NCI-H1092 (cell line): ENCODE measurements around the gene GTSF1L.

Source experiments
- DNase-seq: peaks from one replicate; lab custom pipeline; 2025; lab: John Stamatoyannopoulos, UW

Gene GTSF1L

DNA sequence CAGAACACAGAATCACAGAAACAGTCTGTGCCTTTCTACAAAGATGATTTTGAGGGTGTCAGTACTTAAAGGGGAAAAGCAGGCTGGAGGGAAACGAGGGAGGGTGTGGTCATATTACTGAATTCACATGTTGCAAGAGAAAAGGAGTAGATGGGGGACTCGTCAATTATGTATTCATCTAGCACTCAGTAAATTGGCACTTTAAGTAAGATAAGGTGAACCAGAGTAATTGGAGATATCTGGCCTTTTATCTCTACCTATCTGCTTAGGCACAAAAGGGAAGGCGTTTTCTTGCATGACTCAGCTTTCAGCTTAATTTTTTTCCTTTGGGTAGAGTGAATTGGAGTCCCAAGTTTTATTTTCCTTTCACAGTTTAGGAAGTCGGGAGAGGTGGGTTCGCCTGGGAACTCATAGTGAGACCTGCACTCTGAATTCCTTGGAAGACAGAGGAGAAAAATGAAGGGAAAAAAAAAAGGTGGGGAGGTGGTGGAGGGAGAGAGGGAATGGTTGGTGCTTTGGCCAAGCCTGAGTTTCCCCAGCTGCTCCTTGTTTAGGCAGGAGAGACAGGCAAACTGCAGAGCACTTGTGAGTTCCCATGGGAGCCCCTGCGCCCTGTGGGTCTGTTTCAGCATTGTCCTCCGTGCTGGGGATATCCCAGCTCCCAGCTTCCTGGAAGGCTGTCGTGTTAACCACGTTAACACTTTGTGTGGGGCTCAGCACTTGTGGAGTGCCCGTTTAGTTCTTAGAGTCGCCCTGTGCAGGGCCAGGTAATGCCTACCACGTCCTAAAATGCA lies 19.7 kb upstream of the GTSF1L start:
- DNase-seq, result peak; percentile 76

DNA sequence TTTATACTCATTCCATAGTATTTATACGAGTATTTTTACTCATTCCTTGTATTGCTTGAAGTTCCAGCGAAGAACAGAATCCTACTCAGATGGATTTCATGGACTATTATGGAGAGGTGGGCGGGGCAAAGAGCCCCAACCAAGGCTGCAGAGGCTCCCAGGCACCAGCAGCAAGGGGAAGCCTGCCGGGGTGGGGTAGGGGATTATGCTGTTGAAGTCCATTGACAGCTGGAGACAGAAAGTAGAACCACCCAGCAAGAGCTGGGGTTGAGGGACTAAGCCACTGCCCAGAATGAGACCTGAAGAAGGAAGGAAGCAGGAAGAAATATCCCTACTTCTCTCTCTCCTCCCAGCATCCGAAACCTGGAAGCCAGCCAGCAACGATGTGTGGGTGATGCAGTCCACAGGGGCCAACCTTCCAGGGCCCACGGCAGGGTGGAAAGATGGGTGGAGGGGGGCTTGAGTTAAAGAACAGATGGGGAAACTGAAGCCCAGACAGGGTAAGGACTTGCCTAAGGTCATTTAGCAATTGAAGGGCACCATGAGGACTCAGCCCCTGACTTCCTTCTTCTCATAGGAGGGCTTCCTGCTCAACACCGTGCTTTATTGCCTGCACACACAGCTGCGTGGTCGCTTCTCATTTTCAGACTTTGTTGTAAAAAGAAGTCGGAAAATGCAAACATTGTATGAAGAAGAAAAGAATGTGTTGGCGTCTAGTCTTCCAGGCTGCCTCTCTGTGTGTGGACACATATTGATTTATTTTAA lies 18.3 kb upstream of the GTSF1L start:
- DNase-seq, result no peak

DNA sequence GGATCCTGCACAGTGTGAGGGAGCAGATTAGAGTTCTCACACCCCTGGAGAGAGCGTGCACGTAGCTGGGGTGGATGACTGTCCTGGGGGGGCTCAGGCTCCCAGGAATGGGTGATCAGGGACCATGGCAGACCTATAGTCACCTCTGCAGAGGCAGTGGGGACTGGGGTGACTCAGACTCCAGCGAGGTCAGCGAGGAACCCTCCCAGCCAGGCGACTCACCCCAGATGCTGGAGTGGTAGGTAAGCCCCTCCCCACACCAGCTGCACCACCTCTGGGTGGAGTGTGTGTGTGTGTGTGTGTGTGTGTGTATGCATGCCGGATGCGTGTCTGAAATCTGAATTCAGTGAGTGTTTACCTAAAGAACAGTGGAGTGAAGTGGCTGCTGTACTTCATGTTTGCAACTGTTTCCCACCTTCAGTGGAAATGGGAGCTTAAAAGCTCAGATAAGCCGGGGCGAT lies 17.4 kb upstream of the GTSF1L start:
- DNase-seq, result no peak

DNA sequence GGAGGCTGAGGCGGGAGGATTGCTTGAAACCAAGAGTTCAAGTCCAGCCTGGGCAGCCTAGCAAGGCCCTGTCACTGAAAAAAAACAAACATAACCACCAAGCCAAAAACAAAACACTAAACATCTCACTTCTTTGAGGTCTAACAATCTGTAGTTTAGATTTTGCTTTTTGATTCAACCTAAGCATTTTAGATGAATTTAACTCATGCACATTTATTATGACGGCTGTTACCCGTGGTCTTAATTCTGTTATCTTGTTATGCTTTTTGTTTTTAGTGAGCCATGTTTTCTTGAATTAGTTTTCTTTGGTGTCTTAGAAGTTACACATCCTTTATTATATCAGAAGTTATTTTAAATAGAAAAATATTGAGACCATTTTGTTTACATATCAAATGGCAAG lies 13.8 kb upstream of the GTSF1L start:
- DNase-seq, result no peak

DNA sequence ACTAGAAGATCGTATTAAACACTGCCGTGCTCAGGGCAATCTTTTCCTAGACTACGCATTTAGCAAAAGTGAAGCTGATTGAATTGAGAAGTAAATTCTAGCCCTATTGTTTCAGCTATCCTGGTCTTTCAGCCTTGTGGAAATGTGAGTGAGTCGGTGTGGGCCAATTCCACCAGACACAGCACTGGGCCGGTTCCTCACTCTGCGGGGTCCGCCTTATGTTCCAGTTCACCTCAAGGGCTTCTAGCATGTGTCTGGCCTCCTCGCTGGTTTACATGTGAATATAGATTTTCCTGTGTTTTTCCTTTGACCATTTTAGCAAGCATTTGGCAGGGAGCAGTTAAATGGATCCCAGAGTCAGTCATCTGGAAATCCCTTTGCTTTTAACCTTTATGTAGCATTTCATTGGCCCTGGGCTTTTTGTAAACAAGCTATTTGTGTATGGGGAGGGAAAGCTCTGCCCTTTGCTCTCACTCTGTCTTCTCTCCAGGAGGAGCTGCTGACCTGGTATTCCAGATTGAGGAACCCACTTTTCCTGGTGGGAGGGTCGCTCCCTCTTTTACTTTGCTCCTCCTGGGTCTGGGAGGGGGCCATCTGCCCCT lies 12.4 kb upstream of the GTSF1L start:
- no peak for DNase-seq

DNA sequence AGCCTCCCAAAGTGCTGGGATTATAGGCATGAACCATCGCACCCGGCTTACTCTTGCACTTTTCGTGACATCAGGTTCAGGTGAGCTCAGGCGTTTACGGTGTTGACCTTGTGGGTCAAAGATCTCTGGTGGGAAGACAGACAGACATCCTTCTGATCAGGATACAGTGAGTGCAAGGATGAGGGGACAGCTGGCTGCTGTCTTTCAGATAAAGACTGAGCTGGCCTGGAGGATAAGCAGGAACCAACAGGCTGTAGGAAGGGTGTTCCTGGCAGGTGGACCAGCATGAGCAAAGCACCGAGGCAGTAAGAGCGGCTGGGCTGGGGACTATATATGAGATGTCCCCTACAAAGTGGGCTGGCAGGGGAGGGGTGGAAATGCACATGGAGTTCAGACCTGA lies 11.1 kb upstream of the GTSF1L start:
- no peak for DNase-seq

DNA sequence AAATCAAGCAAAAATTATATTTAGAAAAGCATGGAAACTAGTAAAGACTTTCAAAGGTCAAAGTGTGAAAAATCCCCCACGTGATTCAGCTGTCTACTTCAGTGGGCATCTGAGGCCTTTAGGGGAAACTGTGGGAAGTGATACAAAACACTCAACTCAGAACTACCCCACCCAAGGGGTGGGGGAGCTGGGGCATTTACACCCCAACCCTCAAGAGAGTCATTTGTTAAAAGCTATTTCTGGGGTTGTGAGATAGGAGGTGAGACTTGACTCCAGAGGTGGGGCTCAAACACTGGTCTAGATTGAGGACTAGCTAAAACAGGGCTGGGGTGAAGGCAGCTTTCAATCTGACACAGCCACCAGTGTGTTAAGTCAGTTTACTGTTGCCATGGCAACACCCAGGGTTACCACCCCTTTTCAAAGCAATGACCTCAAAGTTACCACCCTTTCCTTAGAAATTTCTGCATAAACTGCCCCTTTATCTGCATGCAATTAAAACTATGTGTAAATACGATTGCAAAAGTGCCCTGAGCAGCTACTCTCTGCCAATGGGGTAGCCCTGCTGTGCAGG lies 9.9 kb upstream of the GTSF1L start:
- DNase-seq, result no peak

DNA sequence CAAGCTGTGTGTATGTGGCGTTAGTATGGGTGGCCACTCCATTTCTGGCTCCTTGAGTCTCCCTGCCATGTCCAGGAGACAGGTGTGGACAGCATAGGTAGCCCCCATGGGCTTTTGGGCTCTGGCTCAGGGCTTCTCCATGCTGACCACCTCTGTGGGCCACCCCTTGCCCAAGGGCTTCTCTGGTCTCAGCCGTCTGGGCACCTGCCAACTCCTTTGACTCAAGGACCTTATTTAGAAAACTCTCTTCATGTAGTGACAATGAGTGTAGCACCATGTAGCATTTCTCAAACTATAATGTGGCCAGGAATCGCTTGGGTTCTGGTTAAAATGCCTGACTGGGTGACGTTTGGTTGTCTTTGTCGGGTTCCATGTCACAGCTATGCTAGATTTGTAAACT lies 5.1 kb upstream of the GTSF1L start:
- DNase-seq, result no peak

DNA sequence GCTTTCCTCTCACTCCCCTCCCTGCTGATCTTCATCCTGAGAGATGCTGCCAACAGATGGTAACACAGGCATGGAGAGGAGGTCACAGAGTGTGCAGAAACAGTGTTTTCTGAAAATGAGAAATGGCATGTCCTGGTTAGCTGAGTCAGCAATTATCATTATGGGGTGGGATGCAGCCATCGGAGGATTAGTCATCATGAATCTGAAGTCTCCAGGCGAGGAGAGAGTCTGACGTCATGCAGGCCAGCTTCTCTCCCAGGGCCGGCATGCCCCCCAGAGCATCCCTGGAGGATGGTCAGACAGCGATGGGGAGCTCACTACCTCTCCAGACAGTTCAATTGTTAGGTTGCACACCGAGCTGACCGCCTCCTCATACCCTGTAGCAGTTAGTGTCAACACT lies 4.7 kb upstream of the GTSF1L start:
- no peak for DNase-seq

DNA sequence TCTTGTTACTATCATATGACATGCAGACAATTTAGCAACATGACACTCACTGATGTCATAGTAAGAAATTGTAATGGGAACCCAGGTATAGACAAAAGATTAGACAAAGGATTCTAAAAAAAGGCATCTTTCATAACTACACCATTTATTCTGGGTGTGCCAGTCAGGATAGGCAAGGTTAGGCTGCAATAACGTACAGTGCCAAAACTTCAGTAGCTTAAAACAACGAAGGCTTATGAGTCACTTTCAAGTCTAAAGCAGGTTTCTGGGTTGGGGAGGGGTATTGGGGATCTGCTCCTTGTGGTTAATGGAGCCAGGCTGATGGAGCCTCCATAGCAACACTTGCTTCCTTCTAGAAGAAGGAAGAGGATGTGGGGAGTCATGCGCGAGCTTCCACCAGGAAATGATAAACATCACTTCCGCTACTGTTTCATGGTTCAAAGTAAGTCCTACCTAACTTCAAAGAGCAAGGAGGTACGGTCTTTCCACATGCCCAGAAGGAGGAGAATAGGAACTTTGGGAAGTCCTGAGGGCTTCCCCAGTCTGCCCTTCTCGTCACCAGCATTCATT lies 2.0 kb upstream of the GTSF1L start:
- no peak for DNase-seq

DNA sequence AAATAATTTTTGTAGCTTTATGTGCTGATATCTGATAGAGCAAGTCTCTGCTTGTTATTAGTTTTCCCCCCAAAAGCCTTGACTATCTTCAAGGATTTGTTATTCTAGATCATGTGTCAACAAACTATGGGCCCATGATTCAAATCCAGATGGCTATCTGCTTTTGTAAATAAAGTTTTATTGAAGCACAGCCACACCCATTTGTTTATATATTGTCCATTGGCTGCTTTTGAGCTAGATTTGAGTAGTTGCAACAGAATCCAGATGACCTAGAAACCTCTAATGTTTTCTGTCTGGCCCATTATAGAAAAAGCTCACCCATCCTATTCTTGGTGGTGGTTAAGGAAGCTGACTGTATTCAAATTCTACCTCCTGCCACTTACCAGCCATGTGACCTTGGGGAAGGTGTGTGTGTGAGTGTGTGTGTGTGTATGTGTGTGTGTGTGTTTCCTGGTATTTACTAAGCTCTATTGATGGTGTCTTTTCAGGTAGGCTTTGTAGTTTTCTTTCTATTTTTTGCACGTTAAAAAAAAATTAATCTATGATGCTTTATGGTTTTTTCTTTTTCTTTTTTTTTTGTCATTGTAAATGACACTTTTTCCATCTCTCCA lies 1.3 kb upstream of the GTSF1L start:
- DNase-seq, result no peak

DNA sequence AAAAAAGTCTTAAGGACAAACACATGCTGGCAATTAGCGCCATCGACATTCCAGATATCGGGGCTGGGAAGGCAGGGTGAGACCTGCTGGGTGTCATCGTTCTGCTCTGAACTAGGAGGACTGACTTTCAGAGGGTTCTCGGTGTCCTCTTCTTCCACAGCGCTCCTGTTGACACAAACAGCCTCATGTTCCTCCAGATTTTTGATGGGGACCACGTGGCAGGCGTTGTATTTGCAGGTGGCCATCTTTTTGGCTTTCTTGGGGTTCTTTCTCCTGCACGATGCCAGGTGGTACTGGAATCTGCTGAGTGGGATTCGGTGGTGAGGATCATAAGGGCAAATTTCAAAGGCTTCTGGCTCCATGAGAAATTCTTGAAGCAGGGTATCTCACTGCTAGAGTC lies 469 bp downstream of the GTSF1L start:
- DNase-seq, result no peak

DNA sequence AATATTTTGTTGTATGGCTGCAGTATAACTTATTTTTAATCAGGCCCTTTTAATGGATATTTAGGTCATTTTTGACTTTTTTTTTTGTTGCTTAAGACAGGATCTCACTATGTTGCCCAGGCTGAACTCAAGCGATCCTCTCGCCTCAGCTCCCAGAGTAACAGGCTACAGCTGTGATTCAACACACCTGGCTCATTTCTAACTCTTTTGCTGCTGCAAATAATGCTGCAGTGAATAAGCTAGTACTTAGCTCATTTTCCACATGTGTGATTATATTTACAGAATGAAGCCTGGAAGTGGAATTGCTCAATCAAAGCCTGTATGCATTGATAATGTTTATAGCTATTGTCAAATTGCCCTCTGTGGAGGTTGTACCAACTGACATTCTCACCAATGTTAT lies 1.1 kb downstream of the GTSF1L start:
- DNase-seq, result no peak

DNA sequence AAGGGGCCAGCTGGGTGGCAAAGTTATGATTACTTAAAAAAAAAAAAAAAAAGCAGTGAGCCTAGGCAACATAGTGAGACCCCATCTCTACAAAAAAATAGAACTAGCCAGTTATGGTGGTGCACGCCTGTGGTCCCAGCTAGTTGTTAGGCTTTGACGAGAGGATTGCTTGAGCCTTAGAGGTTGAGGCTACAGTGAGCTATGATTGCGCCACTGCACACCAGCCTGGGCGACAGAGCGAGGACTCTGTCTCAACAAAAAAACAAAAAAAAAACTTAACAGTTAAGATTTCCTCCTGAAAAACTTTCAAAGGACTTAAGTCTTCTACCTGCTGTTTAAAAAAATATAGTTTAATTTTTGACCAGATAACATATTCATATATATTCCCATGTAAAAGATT lies 2.4 kb downstream of the GTSF1L start:
- no peak for DNase-seq

DNA sequence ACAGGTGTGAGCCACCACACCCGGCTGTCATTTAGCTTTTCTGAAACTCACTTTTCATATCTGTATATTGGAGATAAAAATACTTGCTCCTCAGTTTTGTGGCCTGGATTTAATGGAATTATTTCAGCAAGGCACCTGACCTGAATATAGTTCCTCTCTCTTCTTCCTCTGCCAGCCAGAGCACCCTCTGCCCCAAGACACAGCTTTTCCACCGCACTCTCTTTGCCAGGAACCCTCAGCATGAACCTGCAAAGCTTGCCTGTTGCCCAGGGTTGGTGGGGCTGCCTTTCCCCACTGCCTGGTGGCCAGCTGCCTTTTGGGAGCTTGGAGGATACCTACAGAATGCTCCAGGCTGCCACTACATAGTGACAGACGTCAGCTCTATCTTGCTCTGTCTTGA lies 3.1 kb downstream of the GTSF1L start:
- no peak for DNase-seq

DNA sequence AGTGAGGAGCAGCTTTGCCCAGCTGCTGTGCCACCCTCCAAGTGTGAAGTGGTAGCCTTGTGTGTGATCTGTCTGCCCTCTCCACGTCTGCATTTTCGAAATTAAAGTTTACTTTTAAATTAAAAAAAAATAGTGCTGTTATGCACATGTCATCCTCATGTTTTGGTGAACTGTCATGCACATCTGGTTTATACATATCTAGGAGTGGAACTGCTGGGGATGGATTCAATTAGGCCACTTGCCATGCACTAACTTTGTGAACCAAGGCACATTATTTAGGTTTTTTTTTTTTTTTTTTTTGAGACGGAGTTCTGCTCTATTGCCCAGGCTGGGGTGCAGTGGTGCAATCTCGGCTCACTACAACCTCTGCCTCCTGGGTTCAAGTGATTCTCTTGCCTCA lies 3.6 kb downstream of the GTSF1L start:
- DNase-seq, result no peak

DNA sequence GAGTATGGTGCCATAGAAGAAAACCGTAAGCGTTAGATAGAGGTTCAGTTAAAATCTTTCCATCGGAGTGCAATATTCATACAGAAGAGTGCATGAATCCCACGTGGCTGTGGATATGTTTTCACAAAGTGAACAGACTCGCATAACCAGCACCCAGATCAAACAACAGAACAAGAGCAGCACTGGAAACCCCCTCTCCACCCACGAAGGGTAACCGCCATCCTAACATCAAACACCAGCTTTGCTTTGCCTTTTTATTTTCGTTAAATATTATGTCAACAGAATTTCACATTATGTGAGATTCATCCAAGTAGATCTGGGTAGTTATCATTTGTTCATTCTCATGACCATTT lies 4.7 kb downstream of the GTSF1L start:
- no peak for DNase-seq

DNA sequence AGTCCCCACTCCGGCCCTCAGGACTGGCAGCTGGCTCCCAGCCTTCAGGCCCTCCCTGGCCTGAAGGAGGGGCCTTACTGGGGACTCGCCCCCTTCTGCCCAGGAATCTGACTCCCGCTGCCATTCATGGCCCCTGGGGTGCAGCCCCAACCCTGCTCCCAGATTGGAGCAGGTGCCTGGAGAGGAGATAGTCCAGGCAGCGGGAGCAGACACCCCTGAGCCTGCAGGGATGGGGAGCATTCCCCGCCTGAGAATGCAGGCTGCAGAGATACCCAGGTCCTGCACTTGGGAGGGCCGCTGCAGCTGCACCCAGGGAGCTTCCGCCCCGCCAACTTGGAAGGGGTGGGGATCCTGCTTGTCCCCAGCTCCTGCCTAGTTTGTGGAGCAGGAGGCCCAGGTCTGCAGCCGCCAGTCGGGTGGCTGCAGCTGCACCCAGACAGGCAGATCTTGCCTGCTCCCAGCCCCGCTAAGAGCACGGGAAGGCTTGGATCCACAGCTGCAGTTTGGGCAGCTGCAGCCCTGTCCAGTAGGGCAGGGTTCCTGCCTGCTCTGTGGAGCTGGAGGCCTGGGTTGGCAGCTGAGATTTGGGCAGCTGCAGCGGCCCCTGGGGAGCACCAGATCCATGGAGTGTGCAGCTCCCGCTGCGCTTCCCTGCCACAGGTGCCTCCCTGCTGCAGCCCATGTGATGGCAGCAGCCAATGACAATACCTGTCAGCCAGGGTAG lies 5.2 kb downstream of the GTSF1L start:
- DNase-seq, result peak; percentile 61

DNA sequence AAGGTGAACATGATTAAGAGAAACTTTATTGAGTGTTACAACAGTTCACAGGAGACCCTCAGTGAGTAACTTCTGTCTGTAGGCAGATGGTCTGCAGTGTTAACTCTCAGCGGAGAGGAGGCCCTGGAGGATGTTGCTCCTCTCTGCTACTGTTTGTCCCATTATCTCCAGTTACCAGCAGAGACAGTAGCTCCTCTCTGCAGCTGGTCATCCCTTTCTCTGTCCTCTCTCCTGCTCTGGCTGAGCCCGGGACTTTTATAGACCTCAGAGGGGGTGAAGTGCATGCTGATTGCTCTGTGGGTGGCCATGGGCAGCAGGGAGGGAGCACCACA lies 5.7 kb downstream of the GTSF1L start:
- DNase-seq, result no peak

DNA sequence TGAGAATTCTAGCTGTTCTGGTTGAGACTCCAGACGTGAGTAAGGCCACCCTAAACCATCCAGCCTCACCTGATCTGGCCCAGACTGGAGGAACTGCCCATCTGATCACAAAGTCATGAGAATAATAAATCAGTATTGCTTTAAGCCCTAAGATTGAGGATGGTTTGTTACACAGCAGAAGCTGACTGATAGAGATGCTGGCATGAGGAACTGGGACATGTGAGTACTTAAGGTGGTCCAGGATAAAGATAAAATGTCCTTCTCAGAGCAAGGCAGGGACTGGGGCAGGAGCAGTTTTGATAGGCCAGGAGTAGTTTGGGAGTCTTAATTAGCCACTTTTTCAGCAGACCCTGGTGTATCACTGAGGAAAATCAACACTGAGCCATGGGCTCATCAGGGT lies 6.8 kb downstream of the GTSF1L start:
- DNase-seq, result no peak

DNA sequence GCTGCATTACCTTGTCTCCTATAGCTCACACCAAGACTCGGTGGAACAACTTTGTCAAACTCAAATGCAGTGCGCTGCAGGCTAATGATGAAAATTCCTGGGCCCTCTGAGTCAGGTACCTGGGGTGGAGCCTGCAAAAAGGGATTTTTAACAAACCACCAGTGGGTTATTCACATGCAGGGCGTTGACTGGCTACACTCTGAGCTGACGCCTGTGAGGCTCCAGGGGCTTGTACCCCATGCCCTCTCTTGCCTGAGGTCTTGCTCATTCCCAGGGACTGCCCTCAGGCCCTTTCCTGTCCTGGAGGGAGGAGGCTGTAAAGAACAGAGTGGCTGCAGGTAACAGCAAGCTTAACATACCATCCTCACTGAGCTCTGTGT lies 9.2 kb downstream of the GTSF1L start:
- no peak for DNase-seq
